Lung microvascular endothelial cell (primary cell): Measurements from ENCODE around the gene RBM3. TPM values are rescaled to one million over a fixed set of nuclear protein-coding genes. Genes with fewer than 3 reads are reported as not detected.

Experiments used
- DNase-seq, 2 donors: peaks; one replicate each; pipeline versions ENCODE4 v3.0.0 to v3.0.0-alpha.2; 2010; ENCODE audit warnings: low read depth in 2 of 2
- total RNA-seq: library from RNA; depleted of rRNA; stranded (reverse); fragments of >200 nt; gene quantifications from 2 replicates; pipeline ENCODE4 v1.2.1, GENCODE V29; 2014

RBM3 gene
- total RNA-seq, 1 donor from 2014 or later: 86.1 TPM

- peak; percentile 21 to 90 for DNase-seq
Measured at GRCh38 chrX:48617542-48618340, 43.5 kb downstream of the RBM3 start.

GRCh38 chrX:48626401-48627298 is 52.4 kb downstream of the RBM3 start:
- no peak for DNase-seq

Other genes with a start within 250 kb of the RBM3 start
- gene SSX3, start 217.8 kb upstream of the RBM3 start, total RNA-seq: not detected in 2 replicates
- not detected in 2 replicates for gene SSX4, start 190.9 kb upstream of the RBM3 start, total RNA-seq
- not detected in 2 replicates for gene SSX4B, start 162.5 kb upstream of the RBM3 start, total RNA-seq
- gene SLC38A5, start 104.2 kb upstream of the RBM3 start, total RNA-seq: 4.2 and 12.2 TPM in 2 replicates
- 31.7 and 32.5 TPM in 2 replicates for gene FTSJ1, start 98.3 kb upstream of the RBM3 start, total RNA-seq
- gene PORCN, start 65.5 kb upstream of the RBM3 start, total RNA-seq: 3.9 and 6.0 TPM in 2 replicates
- 85.9 and 91.1 TPM in 2 replicates for gene EBP, start 52.7 kb upstream of the RBM3 start, total RNA-seq
- 4.1 and 7.9 TPM in 2 replicates for gene TBC1D25, start 34.8 kb upstream of the RBM3 start, total RNA-seq
- gene WDR13, start 23.0 kb downstream of the RBM3 start, total RNA-seq: 88.7 and 90.9 TPM in 2 replicates
- under 0.01 and 0.22 TPM in 2 replicates for gene WAS, start 109.3 kb downstream of the RBM3 start, total RNA-seq
- gene SUV39H1, start 122.2 kb downstream of the RBM3 start, total RNA-seq: 2.6 and 3.7 TPM in 2 replicates
- gene GLOD5, start 187.3 kb downstream of the RBM3 start, total RNA-seq: not detected in 2 replicates
- not detected in 2 replicates for gene GATA1, start 212.1 kb downstream of the RBM3 start, total RNA-seq
- gene HDAC6, start 227.6 kb downstream of the RBM3 start, total RNA-seq: 18.3 and 29.2 TPM in 2 replicates